Activated CD4-positive, alpha-beta T cell treated with anti-CD3 and anti-CD28 coated beads for 36 hours (primary cell): Measurements from ENCODE around the gene RNF167. TPM values are rescaled to one million over a fixed set of nuclear protein-coding genes. Genes with fewer than 3 reads are reported as not detected.

Experiments
- ATAC-seq: fragments of 200-7000 bp; cut with Tn5 transposase; one replicate; pipeline ENCODE4 v1.10.0; 2021; ENCODE audit warnings: mild to moderate bottlenecking, moderate library complexity
- CTCF ChIA-PET: fragments of 350-600 bp; sonication (Branson Sonifier 250); formaldehyde crosslinking; loops from one replicate; lab custom pipeline; 2021; ENCODE audit warnings: antibody characterized with exemption; lab: Charles Lee
- POLR2A ChIA-PET: fragments of 350-600 bp; sonication (Branson Sonifier 250); formaldehyde crosslinking; loops from one replicate; lab custom pipeline; 2021; ENCODE audit warnings: antibody characterized with exemption, inconsistent platforms; lab: Charles Lee
- DNase-seq: peaks from one replicate; pipeline ENCODE4 v3.0.0-alpha.2; 2020
- H3K27ac Mint-ChIP-seq: one replicate; pipeline ENCODE4 v1.8.0; 2021; ENCODE audit warnings: mixed read lengths
- H3K27me3 Mint-ChIP-seq: one replicate; pipeline ENCODE4 v1.8.0; 2021; ENCODE audit warnings: mixed read lengths
- H3K36me3 Mint-ChIP-seq: one replicate; pipeline ENCODE4 v1.8.0; 2021; ENCODE audit warnings: low read depth, mixed read lengths
- H3K4me1 Mint-ChIP-seq: one replicate; pipeline ENCODE4 v1.8.0; 2021; ENCODE audit warnings: mixed read lengths
- H3K4me3 Mint-ChIP-seq: one replicate; pipeline ENCODE4 v1.8.0; 2021; ENCODE audit warnings: mild to moderate bottlenecking, moderate library complexity, mixed read lengths
- H3K9me3 Mint-ChIP-seq: one replicate; pipeline ENCODE4 v1.8.0; 2021; ENCODE audit warnings: low read depth, mixed read lengths
- intact Hi-C, 2 experiments: fragments of 100-400 bp; cut with DNase I in 1 of 2; cut with micrococcal nuclease in 1 of 2; formaldehyde crosslinking; loops; one replicate each; pipeline versions ENCODE4 v1.14.2 to v1.15.1; 2022 to 2024; cut with DNase I, micrococcal nuclease
- total RNA-seq, 2 experiments: library from RNA; stranded (reverse); gene quantifications; one replicate each; pipeline ENCODE4 v1.2.3, GENCODE V29; 2021

Gene RNF167
- total RNA-seq, 2 experiments from 2014 or later = 147 to 189 TPM

DNA sequence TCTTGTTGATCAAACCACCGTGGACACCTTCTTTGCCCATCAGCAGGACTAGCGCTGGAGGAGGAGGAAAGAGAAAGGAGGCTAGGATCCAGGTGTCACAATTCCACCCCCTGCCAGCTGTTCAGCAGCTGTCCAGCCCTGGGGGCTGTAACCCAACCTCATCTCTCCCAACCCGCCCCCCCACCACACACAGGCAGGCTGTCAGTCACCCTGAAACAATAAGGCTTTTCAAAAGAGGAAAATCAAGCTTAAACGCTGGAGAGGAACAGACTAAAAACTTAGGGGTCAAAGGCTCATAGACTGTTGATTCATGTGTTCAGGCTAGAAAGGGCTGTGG lies 5.8 kb downstream of the RNF167 start:
- H3K4me3 Mint-ChIP-seq = peak overlapping the region; percentile 99
- peaks cover 54% of the 10 kb centered on the region for H3K4me1 Mint-ChIP-seq
- no peak for DNase-seq
- ChIA-PET CTCF (interaction anchor here (1.2 to 1.3 kb wide), 2 partner anchors 12 to 24 kb away, joined by 6 read pairs; no protein-coding TSS in a partner anchor), POLR2A (interaction anchor here (9.2 kb wide), 1 partner anchor 22 kb away, joined by 80 read pairs; the partner anchor contains the start of gene SPAG7)
- H3K27me3 Mint-ChIP-seq = no peaks in the 10 kb centered on the region
- intact Hi-C loops = loop anchor here (1.0 to 10.0 kb wide), 6 partner anchors 23 to 1696 kb away; partner anchors contain the start of genes ATP2A3 (in 1 of the 2), KIAA0753 (in 1 of the 2), PSMB6 (in 1 of the 2) and TXNDC17 (in 1 of the 2)
- H3K9me3 Mint-ChIP-seq = no peaks in the 10 kb centered on the region
- H3K36me3 Mint-ChIP-seq = peaks cover 68% of the 10 kb centered on the region
- no peak for ATAC-seq
- peak overlapping the region; percentile 86 for H3K27ac Mint-ChIP-seq

DNA sequence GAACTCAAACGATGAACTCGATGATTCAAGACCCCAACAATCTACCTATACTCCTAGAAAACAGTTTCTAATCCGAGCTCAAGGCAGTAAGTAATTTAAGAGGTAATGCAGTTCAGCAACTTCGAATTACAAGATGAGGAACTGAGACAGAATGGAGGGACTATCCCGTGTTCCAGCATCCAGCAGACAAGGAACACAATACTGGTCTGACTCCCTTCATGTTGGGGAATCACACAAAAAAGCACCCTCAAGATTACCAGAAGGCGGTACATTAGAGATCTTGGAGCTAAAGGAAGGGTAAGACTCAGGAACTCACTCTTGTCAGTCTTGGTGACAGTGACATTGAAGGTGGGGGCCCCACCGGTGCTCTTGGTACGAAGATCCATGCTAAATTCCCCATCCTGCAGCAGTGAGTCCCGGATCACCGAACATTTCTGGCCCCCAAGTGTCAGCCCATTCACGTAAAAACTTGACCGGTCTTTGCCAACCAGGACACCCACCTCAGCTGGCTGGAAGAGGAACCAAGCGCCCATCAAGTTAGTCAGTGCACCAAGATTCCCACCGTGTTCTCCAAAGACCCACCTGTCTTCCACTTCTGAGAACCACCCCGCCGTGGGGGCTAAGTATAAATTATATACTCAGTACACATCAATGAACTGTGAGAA lies 6.4 kb downstream of the RNF167 start:
- Mint-ChIP-seq H3K4me3 (peak overlapping the region; percentile 99), H3K9me3 (no peaks in the 10 kb centered on the region), H3K27me3 (no peaks in the 10 kb centered on the region), H3K36me3 (peaks cover 63% of the 10 kb centered on the region), H3K4me1 (peaks cover 55% of the 10 kb centered on the region), H3K27ac (peak overlapping the region; percentile 86)
- DNase-seq (no peak), ATAC-seq (no peak)
- POLR2A ChIA-PET = interaction anchor here (9.2 kb wide), 1 partner anchor 21 kb away, joined by 80 read pairs; the partner anchor contains the start of gene SPAG7
- intact Hi-C loops = loop anchor here (5.0 to 10.0 kb wide), 5 partner anchors 149 to 1696 kb away; partner anchors contain the start of genes ATP2A3 (in 1 of the 2), KIAA0753 (in 1 of the 2), PSMB6 (in 1 of the 2) and TXNDC17 (in 1 of the 2)
- CTCF ChIA-PET = interaction anchor here (1.2 to 1.3 kb wide), 2 partner anchors 12 to 23 kb away, joined by 6 read pairs; no protein-coding TSS in a partner anchor

DNA sequence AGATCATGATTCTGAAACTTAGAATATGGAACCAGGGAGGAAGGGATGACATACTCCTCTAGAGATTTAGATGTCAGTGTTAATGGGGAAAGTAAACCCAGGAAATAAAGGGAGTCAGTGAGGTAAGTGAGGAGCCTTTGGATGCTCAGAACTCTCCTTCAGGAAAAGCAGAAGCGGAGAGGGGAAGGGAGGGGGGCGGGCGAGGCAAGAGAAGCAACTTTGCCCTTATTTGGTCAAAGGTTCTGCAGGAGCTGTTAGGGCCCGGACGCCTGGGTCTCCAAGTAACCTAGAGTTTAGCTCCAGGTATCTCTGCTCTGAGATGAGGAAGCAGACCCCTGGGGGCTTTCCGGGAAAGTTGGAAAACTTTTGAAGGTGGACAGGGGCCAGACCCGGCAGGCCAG lies 6.9 kb downstream of the RNF167 start:
- CTCF ChIA-PET = interaction anchor here (1.0 kb wide), 1 partner anchor 20 kb away, joined by 4 read pairs; the partner anchor contains the start of gene SPAG7

GRCh38 chr17:4947411-4948165 lies 7.5 kb downstream of the RNF167 start:
- ChIA-PET CTCF (interaction anchor here (1.0 kb wide), 1 partner anchor 20 kb away, joined by 4 read pairs; the partner anchor contains the start of gene SPAG7), POLR2A (interaction anchor here (0.6 to 9.2 kb wide), 3 partner anchors 20 to 336 kb away, joined by 3 to 80 read pairs (median 4); partner anchors contain the start of genes KIF1C and SPAG7)
- Mint-ChIP-seq H3K4me1 (peaks cover 47% of the 10 kb centered on the region), H3K36me3 (peaks cover 51% of the 10 kb centered on the region), H3K9me3 (no peaks in the 10 kb centered on the region), H3K27ac (peak overlapping the region; percentile 100), H3K4me3 (peak overlapping the region; percentile 99), H3K27me3 (no peaks in the 10 kb centered on the region)
- peak; percentile 84 for DNase-seq
- peak; percentile 6 for ATAC-seq
- intact Hi-C loops = loop anchor here (1.0 to 10.0 kb wide), 14 partner anchors 7 to 1695 kb away; partner anchors contain the start of genes ARRB2 (in 2 of the 2), RNF167 (in 2 of the 2), SLC25A11 (in 2 of the 2) and ATP2A3 (in 1 of the 2)

More for the DNA sequence above, 6.9 kb downstream of the RNF167 start:
- POLR2A ChIA-PET = interaction anchor here (0.6 to 9.2 kb wide), 2 partner anchors 21 to 337 kb away, joined by 4 to 80 read pairs; partner anchors contain the start of gene SPAG7
- no peaks in the 10 kb centered on the region for H3K27me3 Mint-ChIP-seq
- DNase-seq = no peak
- H3K4me3 Mint-ChIP-seq = peak overlapping the region; percentile 99
- peaks cover 57% of the 10 kb centered on the region for H3K36me3 Mint-ChIP-seq
- ATAC-seq = no peak
- intact Hi-C loops = loop anchor here (5.0 to 10.0 kb wide), 5 partner anchors 150 to 1695 kb away; partner anchors contain the start of genes ATP2A3 (in 1 of the 2), KIAA0753 (in 1 of the 2), PSMB6 (in 1 of the 2) and TXNDC17 (in 1 of the 2)
- no peaks in the 10 kb centered on the region for H3K9me3 Mint-ChIP-seq
- peak overlapping the region; percentile 86 for H3K27ac Mint-ChIP-seq
- peaks cover 53% of the 10 kb centered on the region for H3K4me1 Mint-ChIP-seq

DNA sequence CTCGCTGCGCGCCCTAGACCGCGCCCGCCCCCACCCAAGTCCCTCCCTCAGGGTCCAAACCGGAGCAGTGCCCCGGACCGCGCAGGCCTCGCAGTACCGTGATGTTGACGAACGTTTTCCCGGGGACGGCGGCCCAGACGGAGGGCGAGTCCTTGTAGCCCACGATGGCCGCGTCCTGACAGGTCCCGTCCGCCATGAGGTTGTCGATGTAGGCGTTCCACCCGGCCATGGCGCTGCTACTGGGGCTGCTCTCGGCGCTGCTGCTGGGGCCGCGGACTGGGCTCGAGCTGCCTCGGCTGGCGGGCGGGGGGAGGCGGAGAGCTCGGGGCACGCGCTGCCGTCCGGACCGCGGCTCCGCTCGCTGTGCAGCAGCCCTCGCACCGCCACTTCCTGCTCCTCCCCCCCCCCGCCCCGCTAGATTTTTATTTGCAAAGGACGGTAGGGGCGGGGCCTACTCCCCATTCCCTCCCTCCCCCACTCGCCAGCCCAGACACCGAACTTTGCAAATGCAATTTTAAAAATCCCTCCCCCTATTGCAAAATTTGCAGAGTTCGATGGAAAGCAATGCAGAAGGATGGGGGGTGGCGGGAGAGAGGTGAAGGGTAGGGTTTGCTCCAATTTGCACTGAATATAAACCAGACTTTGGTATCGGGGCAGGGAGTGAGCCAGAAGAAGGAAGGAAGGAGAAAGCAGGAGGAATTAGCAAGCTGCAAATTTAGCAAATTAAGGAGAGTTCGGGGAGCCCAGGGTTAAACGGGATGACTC lies 8.3 kb downstream of the RNF167 start, which contains the start of gene PFN1:
PFN1 (minus strand) TSS at position 365 of the 765 bp plus-strand sequence; CDS start at position 229, 136 bp downstream.
- Mint-ChIP-seq H3K27ac (peak within 1 kb of the TSS; percentile 100), H3K4me3 (peak within 1 kb of the TSS; percentile 99), H3K4me1 (peaks cover 40% of the 10 kb centered on the region), H3K9me3 (no peaks in the 10 kb centered on the region), H3K36me3 (peaks cover 44% of the 10 kb centered on the region), H3K27me3 (no peaks in the 10 kb centered on the region)
- POLR2A ChIA-PET = interaction anchor here (0.8 to 9.2 kb wide), 3 partner anchors 8 to 50 kb away, joined by 3 to 80 read pairs (median 8); partner anchors contain the start of genes KIF1C, RNF167, SLC25A11 and SPAG7
- ATAC-seq (peak; percentile 23), DNase-seq (peak; percentile 96)
- CTCF ChIA-PET = interaction anchor here (0.6 to 1.0 kb wide), 2 partner anchors 19 kb away, joined by 4 to 5 read pairs; partner anchors contain the start of gene SPAG7
- intact Hi-C loops = loop anchor here (1.0 to 10.0 kb wide), 14 partner anchors 8 to 1694 kb away; partner anchors contain the start of genes ARRB2 (in 2 of the 2), RNF167 (in 2 of the 2), SLC25A11 (in 2 of the 2) and ATP2A3 (in 1 of the 2)

DNA sequence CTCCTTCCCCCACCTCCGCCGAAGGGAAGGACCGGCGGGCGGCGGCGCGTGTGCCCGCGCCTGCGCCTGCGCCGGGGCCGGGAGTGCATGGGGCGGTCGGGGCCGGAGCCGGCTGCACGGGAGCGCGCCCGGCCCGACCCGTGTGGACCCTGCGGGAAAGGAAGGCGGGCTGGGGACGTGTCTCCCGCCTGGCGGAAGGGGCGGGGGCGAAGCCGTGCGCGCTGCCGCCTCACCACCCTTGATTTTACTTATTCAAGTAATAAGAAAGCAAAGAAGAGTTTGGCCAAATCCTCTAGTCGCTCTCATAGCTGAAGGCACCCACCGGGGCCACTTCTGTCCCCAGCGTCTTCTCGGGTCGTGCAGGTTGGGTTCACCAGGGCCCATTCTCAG lies 8.9 kb downstream of the RNF167 start:
- ChIA-PET POLR2A (interaction anchor here (0.8 to 9.2 kb wide), 2 partner anchors 9 to 19 kb away, joined by 8 to 80 read pairs; partner anchors contain the start of genes RNF167, SLC25A11 and SPAG7), CTCF (interaction anchor here (0.6 kb wide), 1 partner anchor 19 kb away, joined by 5 read pairs; the partner anchor contains the start of gene SPAG7)
- DNase-seq (peak; percentile 88), ATAC-seq (peak; percentile 39)
- Mint-ChIP-seq H3K9me3 (no peaks in the 10 kb centered on the region), H3K27ac (peak overlapping the region; percentile 100), H3K4me3 (peak overlapping the region; percentile 99), H3K27me3 (no peaks in the 10 kb centered on the region), H3K4me1 (peaks cover 34% of the 10 kb centered on the region), H3K36me3 (peaks cover 42% of the 10 kb centered on the region)
- intact Hi-C loops = loop anchor here (1.0 to 10.0 kb wide), 16 partner anchors 9 to 1693 kb away; partner anchors contain the start of genes ARRB2 (in 2 of the 2), RNF167 (in 2 of the 2), SLC25A11 (in 2 of the 2) and SPAG7 (in 2 of the 2)

GRCh38 chr17:4949321-4950074 lies 9.4 kb downstream of the RNF167 start:
- Mint-ChIP-seq H3K27ac (peak overlapping the region; percentile 89), H3K9me3 (no peaks in the 10 kb centered on the region), H3K4me3 (peak overlapping the region; percentile 99), H3K27me3 (no peaks in the 10 kb centered on the region), H3K36me3 (peaks cover 38% of the 10 kb centered on the region), H3K4me1 (peaks cover 28% of the 10 kb centered on the region)
- ChIA-PET POLR2A (interaction anchor here (0.6 to 9.2 kb wide), 4 partner anchors 9 to 25 kb away, joined by 3 to 80 read pairs (median 7); partner anchors contain the start of genes RNF167, SLC25A11 and SPAG7), CTCF (interaction anchor here (0.9 kb wide), 1 partner anchor 18 kb away, joined by 4 read pairs; the partner anchor contains the start of gene SPAG7)
- DNase-seq = peak; percentile 86
- ATAC-seq = peak; percentile 25
- intact Hi-C loops = loop anchor here (1.0 to 10.0 kb wide), 12 partner anchors 18 to 1693 kb away; partner anchors contain the start of genes ATP2A3 (in 1 of the 2), C17orf107 (in 1 of the 2), CAMTA2 (in 1 of the 2) and KIAA0753 (in 1 of the 2)

DNA sequence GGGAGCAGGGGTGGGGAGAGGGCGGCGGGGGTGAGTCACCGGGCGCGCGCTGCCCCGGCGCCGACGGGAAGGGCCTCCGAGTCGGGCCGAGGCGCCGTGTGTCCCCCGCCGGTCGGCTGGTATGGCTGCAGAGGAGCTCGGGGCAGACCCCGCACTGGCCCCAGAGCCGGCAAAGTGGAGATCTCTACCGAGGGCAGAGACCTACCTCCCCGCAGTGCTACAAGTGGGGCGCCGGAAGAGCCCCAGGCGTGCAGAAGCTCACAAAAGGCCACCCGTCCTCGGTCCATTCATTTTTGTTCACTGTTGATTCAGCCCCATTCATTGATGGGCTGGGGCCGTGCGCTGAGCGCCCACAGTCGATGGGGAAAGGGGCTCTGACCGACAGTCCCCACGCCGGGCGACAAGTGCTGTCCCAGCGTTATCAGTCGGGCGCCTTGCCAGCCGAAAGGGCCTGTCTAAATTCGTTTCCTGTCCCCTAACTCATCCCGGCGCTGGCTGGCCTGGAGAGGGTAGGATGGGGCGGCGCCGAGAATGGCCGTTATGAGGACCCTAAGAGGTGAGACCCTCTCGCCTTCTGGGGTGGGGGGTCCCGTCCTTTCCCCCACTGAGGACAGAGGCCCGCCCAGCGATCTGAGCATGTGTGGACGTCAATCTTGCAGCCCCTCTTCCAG lies 10.1 kb downstream of the RNF167 start:
- Mint-ChIP-seq H3K27ac (peak overlapping the region; percentile 94), H3K27me3 (no peaks in the 10 kb centered on the region), H3K4me1 (peaks cover 21% of the 10 kb centered on the region), H3K9me3 (no peaks in the 10 kb centered on the region), H3K4me3 (peak overlapping the region; percentile 99), H3K36me3 (peaks cover 30% of the 10 kb centered on the region)
- ChIA-PET CTCF (interaction anchor here (0.6 to 0.9 kb wide), 2 partner anchors 17 to 161 kb away, joined by 3 to 4 read pairs; partner anchors contain the start of gene SPAG7), POLR2A (interaction anchor here (0.5 to 9.2 kb wide), 6 partner anchors 9 to 226 kb away, joined by 3 to 80 read pairs (median 4); partner anchors contain the start of genes RNF167, SLC25A11 and SPAG7)
- DNase-seq = peak; percentile 62
- ATAC-seq = peak; percentile 8
- intact Hi-C loops = loop anchor here in 1 of 2 experiments (1.0 kb wide), 2 partner anchors 37 to 128 kb away; partner anchors contain the start of genes CAMTA2 and ZFP3
